Left colon (tissue), 2 donors: ENCODE data around the gene TTC7B. TPM values are rescaled to one million over a fixed set of nuclear protein-coding genes. Genes with fewer than 3 reads are reported as not detected.

ENCODE experiments used
- ATAC-seq: fragments of 200-7000 bp; cut with Tn5 transposase; one replicate; pipeline ENCODE4 v1.9.1; 2020; ENCODE audit warnings: mild to moderate bottlenecking, moderate library complexity
- DNase-seq, 2 donors: peaks; one replicate each; pipeline ENCODE4 v3.0.0-alpha.2; 2020
- intact Hi-C, 2 donors: fragments of 100-400 bp; cut with DNase I in 1 of 2; cut with micrococcal nuclease in 1 of 2; formaldehyde crosslinking; loops; one replicate each; pipeline versions ENCODE4 v1.11.2 to v1.14.0; 2022; cut with DNase I, micrococcal nuclease
- total RNA-seq, 2 donors: library from RNA; stranded (reverse); fragmentation: NEBNext Ultra II Directional; extraction: Animal tissue kit (Norgen Biotek cat#: 25700); gene quantifications; one replicate each; pipeline ENCODE4 v1.2.1, GENCODE V29; 2021
- donor health status: DM: no; HTN: no; CAD: no.
- donor health status: DM: yes; HTN: yes; CAD: no.

Gene TTC7B
- total RNA-seq, 2 donors from 2014 or later, result 4.3 to 13.4 TPM

- no peak for DNase-seq
- ATAC-seq, result no peak
- intact Hi-C loops, result no loop called here
Observed at GRCh38 chr14:90579816-90580215, 236.4 kb downstream of the TTC7B start.

GRCh38 chr14:90579088-90579487, 237.1 kb downstream of the TTC7B start:
- DNase-seq (no peak), ATAC-seq (no peak)
- intact Hi-C loops, result no loop called here

GRCh38 chr14:90578283-90578985, 237.8 kb downstream of the TTC7B start:
- intact Hi-C loops, result no loop called here
- DNase-seq (no peak), ATAC-seq (no peak)

GRCh38 chr14:90577661-90578282, 238.5 kb downstream of the TTC7B start:
- no peak for ATAC-seq
- intact Hi-C loops, result no loop called here
- DNase-seq, result no peak

- intact Hi-C loops, result no loop called here
- DNase-seq (no peak), ATAC-seq (no peak)
Observed at GRCh38 chr14:90576981-90577660, 239.1 kb downstream of the TTC7B start.

- no peak for ATAC-seq
- no peak for DNase-seq
- intact Hi-C loops, result no loop called here
Observed at GRCh38 chr14:90576581-90576980, 239.6 kb downstream of the TTC7B start.

- intact Hi-C loops, result no loop called here
- ATAC-seq, result no peak
- DNase-seq, result no peak
Observed at GRCh38 chr14:90575781-90576180, 240.4 kb downstream of the TTC7B start.

- intact Hi-C loops, result no loop called here
- no peak for ATAC-seq
- DNase-seq, result no peak
Observed at GRCh38 chr14:90575336-90575735, 240.9 kb downstream of the TTC7B start.

- DNase-seq, result no peak
- ATAC-seq, result no peak
- intact Hi-C loops, result no loop called here
Observed at GRCh38 chr14:90574188-90575131, 241.8 kb downstream of the TTC7B start.

GRCh38 chr14:90573385-90574105, 242.7 kb downstream of the TTC7B start:
- intact Hi-C loops, result no loop called here
- no peak for ATAC-seq
- no peak for DNase-seq

GRCh38 chr14:90572441-90573150, 243.6 kb downstream of the TTC7B start:
- intact Hi-C loops, result no loop called here
- DNase-seq (no peak), ATAC-seq (no peak)

- DNase-seq, result no peak
- intact Hi-C loops, result no loop called here
- no peak for ATAC-seq
Observed at GRCh38 chr14:90571149-90571947, 244.9 kb downstream of the TTC7B start.

GRCh38 chr14:90570461-90570860, 245.8 kb downstream of the TTC7B start:
- ATAC-seq (no peak), DNase-seq (no peak)
- intact Hi-C loops, result no loop called here

GRCh38 chr14:90569606-90570387, 246.4 kb downstream of the TTC7B start:
- intact Hi-C loops, result no loop called here
- DNase-seq, result no peak
- ATAC-seq, result no peak

GRCh38 chr14:90569201-90569600, 247.0 kb downstream of the TTC7B start:
- intact Hi-C loops, result no loop called here
- ATAC-seq (no peak), DNase-seq (no peak)

- ATAC-seq (no peak), DNase-seq (no peak)
Observed at GRCh38 chr14:90568405-90568804, 247.8 kb downstream of the TTC7B start.

More at GRCh38 chr14:90568405-90568804, 247.8 kb downstream of the TTC7B start:
- intact Hi-C loops, result no loop called here
